Erythroblast (primary cell): ENCODE measurements around the gene CFAP45.

Experiments
- GATA1 ChIP-seq: IDR thresholded peaks from 2 replicates; pipeline ENCODE4 v1.6.1; 2011; ENCODE audit warnings: low read depth, mild to moderate bottlenecking, control low read depth, low read length, moderate library complexity
- POLR2A ChIP-seq: IDR thresholded peaks from 2 replicates; pipeline ENCODE4 v1.6.1; 2011; ENCODE audit warnings: mild to moderate bottlenecking, low read length

DNA sequence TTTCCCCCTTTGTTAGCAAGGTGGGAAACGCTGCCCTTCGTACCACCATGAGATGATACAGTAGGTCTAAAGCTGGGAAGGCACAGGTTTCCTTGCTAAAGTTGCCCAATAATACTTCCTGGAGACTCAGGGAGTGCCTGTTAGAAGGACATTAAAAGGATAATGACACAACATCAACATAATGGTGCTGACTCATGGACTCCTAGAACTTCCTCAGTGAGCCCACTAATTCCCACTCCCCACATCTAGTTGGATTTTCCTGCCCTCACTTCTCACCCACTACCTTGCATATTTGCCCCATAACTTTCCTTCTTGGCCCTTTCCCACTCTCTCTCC is 17.5 kb downstream of the CFAP45 start:
- no peak for TF ChIP-seq POLR2A
- TF ChIP-seq GATA1: no peak
